HEK293 (cell line): Measurements from ENCODE around the gene CD300LF.

Experiments
- CTCF ChIA-PET: fragments of 350-600 bp; formaldehyde crosslinking; extraction: SDS; loops from one replicate; lab custom pipeline; 2021; ENCODE audit warnings: antibody characterized with exemption; lab: Yijun Ruan, JAX
- POLR2A ChIA-PET: fragments of 300-600 bp; formaldehyde crosslinking; extraction: SDS; loops from one replicate; lab custom pipeline; 2020; ENCODE audit warnings: antibody characterized with exemption, inconsistent platforms; lab: Yijun Ruan, JAX
- H3K27ac ChIP-seq: fragments of 200-500 bp; sonication (Bioruptor generic); 2 replicates; pipeline ENCODE4 v1.5.1; 2014; ENCODE audit warnings: low read depth, low read length, control low read depth, inconsistent platforms; ENCODE audit errors: extremely low read depth
- H3K36me3 ChIP-seq, 2 experiments: fragments of 200-500 bp in 1 of 2; sonication (Bioruptor generic) in 1 of 2; 1 replicate in 1 of 2; 2 replicates in 1 of 2; pipeline ENCODE4 v1.5.1; 2014 to 2017; ENCODE audit warnings: inconsistent platforms in 2 of 2, low read length in 2 of 2; ENCODE audit not compliant: control insufficient read depth in 2 of 2, insufficient read depth in 1 of 2
- H3K4me1 ChIP-seq: fragments of 200-500 bp; sonication (Bioruptor generic); 2 replicates; pipeline ENCODE4 v1.5.1; 2014; ENCODE audit warnings: mild to moderate bottlenecking, low read length, inconsistent platforms; ENCODE audit not compliant: control insufficient read depth, insufficient read depth
- H3K4me3 ChIP-seq: 2 replicates; pipeline ENCODE4 v1.5.1; 2011; ENCODE audit warnings: low read depth, mild to moderate bottlenecking, control low read depth, low read length, moderate library complexity
- H3K9me3 ChIP-seq: fragments of 200-500 bp; sonication (Bioruptor generic); 2 replicates; pipeline ENCODE4 v1.5.1; 2014; ENCODE audit warnings: low read depth, low read length, inconsistent platforms; ENCODE audit not compliant: control insufficient read depth, insufficient read depth
- ELK4 ChIP-seq: IDR thresholded peaks from 2 replicates; pipeline ENCODE4 v1.6.1; 2011; ENCODE audit warnings: mild to moderate bottlenecking, low read depth, low read length, borderline replicate concordance
- GLI4 ChIP-seq: fragments of 450-650 bp; formaldehyde crosslinking; IDR thresholded peaks from 2 replicates; pipeline ENCODE4 v1.5.1; 2016; ENCODE audit warnings: missing biosample characterization, missing genetic modification characterization
- HIC1 ChIP-seq: fragments of 450-650 bp; formaldehyde crosslinking; IDR thresholded peaks from 2 replicates; pipeline ENCODE4 v1.5.1; 2016; ENCODE audit warnings: missing biosample characterization, missing genetic modification characterization
- KLF8 ChIP-seq: fragments of 450-650 bp; formaldehyde crosslinking; IDR thresholded peaks from 2 replicates; pipeline ENCODE4 v1.5.1; 2016; ENCODE audit warnings: missing biosample characterization, missing genetic modification characterization
- OVOL3 ChIP-seq: fragments of 450-650 bp; formaldehyde crosslinking; IDR thresholded peaks from 2 replicates; pipeline ENCODE4 v1.5.1; 2016; ENCODE audit warnings: missing biosample characterization, missing genetic modification characterization
- PRDM2 ChIP-seq: fragments of 450-650 bp; formaldehyde crosslinking; IDR thresholded peaks from 2 replicates; pipeline ENCODE4 v1.5.1; 2016; ENCODE audit warnings: missing biosample characterization, missing genetic modification characterization, borderline replicate concordance
- ZBTB10 ChIP-seq: fragments of 450-650 bp; formaldehyde crosslinking; IDR thresholded peaks from 2 replicates; pipeline ENCODE4 v1.5.1; 2016; ENCODE audit warnings: missing biosample characterization, missing genetic modification characterization
- ZBTB44 ChIP-seq: fragments of 450-650 bp; IDR thresholded peaks from 2 replicates; pipeline ENCODE4 v1.5.1; 2018; ENCODE audit warnings: missing biosample characterization, mild to moderate bottlenecking, missing genetic modification characterization
- ZNF211 ChIP-seq: fragments of 450-650 bp; formaldehyde crosslinking; IDR thresholded peaks from 2 replicates; pipeline ENCODE4 v1.5.1; 2016; ENCODE audit warnings: low read depth, missing biosample characterization, missing genetic modification characterization
- ZNF513 ChIP-seq: fragments of 450-650 bp; IDR thresholded peaks from 2 replicates; pipeline ENCODE4 v1.5.1; 2018; ENCODE audit warnings: missing biosample characterization, missing genetic modification characterization
- ZNF600 ChIP-seq: fragments of 450-650 bp; formaldehyde crosslinking; IDR thresholded peaks from 2 replicates; pipeline ENCODE4 v1.5.1; 2016; ENCODE audit warnings: missing biosample characterization, missing genetic modification characterization
- ZNF658 ChIP-seq: fragments of 450-650 bp; formaldehyde crosslinking; IDR thresholded peaks from 2 replicates; pipeline ENCODE4; 2016; ENCODE audit warnings: missing biosample characterization, missing genetic modification characterization
- ZNF837 ChIP-seq: fragments of 450-650 bp; formaldehyde crosslinking; IDR thresholded peaks from 2 replicates; pipeline ENCODE4 v1.5.1; 2016; ENCODE audit warnings: missing biosample characterization, missing genetic modification characterization
- ZSCAN18 ChIP-seq: fragments of 450-650 bp; formaldehyde crosslinking; IDR thresholded peaks from 2 replicates; pipeline ENCODE4 v1.5.1; 2016; ENCODE audit warnings: missing biosample characterization, missing genetic modification characterization

The CD300LF gene

GRCh38 chr17:74729866-74730265 is 17.1 kb upstream of the CD300LF start:
- Histone ChIP-seq H3K27ac (no peak overlapping the region), H3K9me3 (no peaks in the 10 kb centered on the region), H3K36me3 (no peaks in the 10 kb centered on the region), H3K4me1 (no peaks in the 10 kb centered on the region), H3K4me3 (no peak overlapping the region)
- TF ChIP-seq ELK4 (no peak), GLI4 (tag by site-specific recombination) (no peak), ZBTB44 (tag by site-specific recombination) (no peak), ZNF600 (no peak), OVOL3 (tag by site-specific recombination) (no peak), PRDM2 (tag by site-specific recombination) (no peak), ZSCAN18 (tag by site-specific recombination) (no peak), KLF8 (tag by site-specific recombination) (no peak), ZBTB10 (tag by site-specific recombination) (no peak), ZNF513 (tag by site-specific recombination) (no peak), ZNF658 (tag by site-specific recombination) (no peak), ZNF211 (tag by site-specific recombination) (no peak), ZNF837 (tag by site-specific recombination) (no peak), HIC1 (tag by site-specific recombination) (no peak)
- POLR2A ChIA-PET: no interaction called here
- CTCF ChIA-PET: interaction anchor here (0.7 kb wide), 1 partner anchor 874 kb away, joined by 4 read pairs; no protein-coding TSS in a partner anchor
